ENCODE data around the gene CNTN3. TPM values are rescaled to one million over a fixed set of nuclear protein-coding genes. Genes with fewer than 3 reads are reported as not detected.

Gene CNTN3
- total and polyA plus RNA-seq, 3 experiments from 2014 or later: not detected

DNA sequence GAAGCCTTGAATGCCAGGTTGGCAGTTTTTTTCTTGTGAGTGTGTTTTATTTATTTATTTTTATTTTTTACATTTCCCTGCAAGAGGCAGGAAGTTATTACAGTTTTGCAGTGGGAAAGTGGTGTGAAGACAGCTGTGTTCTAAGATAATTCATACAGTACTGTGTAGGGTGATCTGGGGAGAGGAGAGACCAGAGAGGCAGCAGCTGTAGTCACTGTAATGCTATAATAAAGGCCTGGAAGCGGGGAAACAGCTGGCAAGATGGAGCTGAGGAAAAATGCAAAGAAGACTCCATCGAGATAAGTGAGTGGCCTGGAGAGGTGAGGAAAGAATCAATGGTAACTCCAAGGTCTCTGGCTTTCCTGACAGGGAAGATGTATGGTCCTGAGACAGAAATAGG is 23.1 kb downstream of the CNTN3 start:
- CTCF ChIA-PET: no interaction called here
- H3K27me3 Mint-ChIP-seq: no peaks in the 10 kb centered on the region

DNA sequence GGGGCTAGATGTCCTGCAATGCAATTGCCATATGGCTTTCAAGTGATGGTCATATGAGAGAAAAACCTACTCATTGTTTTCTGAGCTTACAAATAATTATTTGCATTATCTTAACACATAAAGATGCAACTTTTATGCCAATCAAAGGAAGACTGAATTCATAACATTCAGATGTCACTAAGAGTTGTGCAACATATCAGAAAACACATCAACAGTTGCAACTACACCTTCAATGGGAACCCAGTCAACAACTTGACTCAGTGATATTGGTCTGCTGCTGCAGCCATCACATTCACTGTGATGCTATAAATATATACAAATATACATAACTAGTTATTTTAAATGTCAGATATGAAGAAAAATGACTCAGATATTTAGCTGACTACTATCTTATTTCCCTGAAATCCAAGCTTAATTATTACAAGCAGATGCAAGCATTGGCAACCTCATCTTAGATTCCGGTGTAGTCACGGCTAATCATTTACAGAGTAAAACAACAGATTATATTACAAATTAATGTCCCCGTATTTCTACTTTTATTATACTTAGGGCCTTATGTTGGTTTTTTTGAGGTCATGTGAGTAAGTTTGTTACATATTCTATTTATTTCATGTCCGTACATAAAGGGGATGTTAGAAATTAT is 23.7 kb downstream of the CNTN3 start:
- Histone ChIP-seq H3K4me1 (ENCODE audit: insufficient read depth, low read length) (no peaks in the 10 kb centered on the region), H3K36me3 (ENCODE audit: insufficient read depth, low read length) (no peaks in the 10 kb centered on the region), H3K9me3 (ENCODE audit: low read length) (no peaks in the 10 kb centered on the region), H3K4me3 (ENCODE audit: low read length) (no peak overlapping the region), H3K27me3 (ENCODE audit: insufficient read depth, low read length, poor library complexity, severe bottlenecking) (no peaks in the 10 kb centered on the region), H3K27ac (ENCODE audit: low read depth, low read length) (no peak overlapping the region)
- Mint-ChIP-seq H3K36me3 (peaks cover 0 to 1% (median 0%) of the 10 kb centered on the region in 3 donors), H3K27me3 (no peaks in the 10 kb centered on the region), H3K4me3 (no peak overlapping the region), H3K27ac (no peak overlapping the region), H3K9me3 (peaks cover under 1 to 13% (median 5%) of the 10 kb centered on the region in 5 donors), H3K4me1 (no peaks in the 10 kb centered on the region)
- DNase-seq: no peak
- ChIA-PET POLR2A (no interaction called here), CTCF (no interaction called here)

More for the DNA sequence above, 23.1 kb downstream of the CNTN3 start:
- Histone ChIP-seq H3K27me3 (ENCODE audit: insufficient read depth, low read length, poor library complexity, severe bottlenecking) (no peaks in the 10 kb centered on the region), H3K27ac (ENCODE audit: low read depth, low read length) (no peak overlapping the region), H3K9me3 (ENCODE audit: low read length) (no peaks in the 10 kb centered on the region), H3K4me1 (ENCODE audit: insufficient read depth, low read length) (no peaks in the 10 kb centered on the region), H3K36me3 (ENCODE audit: insufficient read depth, low read length) (no peaks in the 10 kb centered on the region), H3K4me3 (ENCODE audit: low read length) (no peak overlapping the region)
- no peak for DNase-seq
- Mint-ChIP-seq H3K4me3 (no peak overlapping the region), H3K9me3 (peaks cover 0 to 18% (median 6%) of the 10 kb centered on the region in 5 donors), H3K27ac (no peak overlapping the region), H3K36me3 (peaks cover 0 to 1% (median 0%) of the 10 kb centered on the region in 3 donors), H3K4me1 (no peaks in the 10 kb centered on the region)
- POLR2A ChIA-PET: no interaction called here

DNA sequence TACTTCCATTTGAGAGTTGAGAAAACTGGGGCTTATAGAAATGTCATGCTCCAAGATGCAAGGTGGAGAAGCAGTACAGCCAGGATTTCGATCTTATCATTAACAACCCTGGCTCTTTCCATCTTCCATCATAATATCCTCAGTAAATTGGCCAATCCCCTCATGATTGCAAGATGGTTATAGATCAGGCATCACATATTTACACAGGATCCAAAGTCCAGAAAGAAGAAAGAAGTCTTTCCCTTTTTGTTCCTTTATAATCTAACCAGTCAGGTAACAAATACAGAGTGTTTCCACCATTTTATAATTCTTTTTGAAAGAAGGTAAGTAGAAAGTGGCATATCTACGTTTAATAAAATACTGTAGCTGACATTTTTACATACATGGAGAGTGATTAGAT is 29.7 kb downstream of the CNTN3 start:
- no peaks in the 10 kb centered on the region for H3K36me3 Mint-ChIP-seq
- H3K9me3 ChIP-seq (ENCODE audit: low read length): no peaks in the 10 kb centered on the region
- H3K4me1 ChIP-seq (ENCODE audit: insufficient read depth, low read length): no peaks in the 10 kb centered on the region
- no peaks in the 10 kb centered on the region for H3K27me3 ChIP-seq (ENCODE audit: insufficient read depth, low read length, poor library complexity, severe bottlenecking)
- H3K4me1 Mint-ChIP-seq: no peaks in the 10 kb centered on the region
- no peak overlapping the region for H3K4me3 Mint-ChIP-seq
- no peak overlapping the region for H3K27ac ChIP-seq (ENCODE audit: low read depth, low read length)
- ChIA-PET POLR2A (no interaction called here), CTCF (no interaction called here)
- no peaks in the 10 kb centered on the region for H3K27me3 Mint-ChIP-seq
- DNase-seq: no peak
- H3K27ac Mint-ChIP-seq: no peak overlapping the region
- H3K36me3 ChIP-seq (ENCODE audit: insufficient read depth, low read length): no peaks in the 10 kb centered on the region
- peaks cover 0 to 24% (median 6%) of the 10 kb centered on the region in 5 donors for H3K9me3 Mint-ChIP-seq
- no peak overlapping the region for H3K4me3 ChIP-seq (ENCODE audit: low read length)

DNA sequence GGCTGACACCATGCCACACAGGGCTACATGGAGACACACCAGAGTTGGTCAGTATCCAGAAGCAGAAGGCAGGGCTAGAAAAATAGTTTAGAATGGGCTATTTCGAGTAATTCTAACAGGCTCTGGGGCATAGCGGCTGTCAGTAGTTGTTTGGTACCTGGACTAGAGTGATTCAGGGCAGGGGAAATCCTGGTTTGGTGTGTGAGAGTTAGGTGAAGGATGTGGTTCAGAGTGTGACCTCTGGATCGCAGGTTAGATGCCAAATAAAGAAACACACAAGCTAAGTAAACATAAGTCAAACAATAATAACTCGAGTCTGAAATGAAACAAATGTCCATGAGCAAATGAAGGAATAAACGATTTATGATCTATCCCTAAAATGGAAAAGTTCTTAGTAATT is 31.5 kb downstream of the CNTN3 start:
- no peaks in the 10 kb centered on the region for H3K36me3 Mint-ChIP-seq
- H3K27ac Mint-ChIP-seq: no peak overlapping the region
- Histone ChIP-seq H3K27ac (ENCODE audit: low read depth, low read length) (no peak overlapping the region), H3K4me3 (ENCODE audit: low read length) (no peak overlapping the region), H3K4me1 (ENCODE audit: insufficient read depth, low read length) (no peaks in the 10 kb centered on the region), H3K36me3 (ENCODE audit: insufficient read depth, low read length) (no peaks in the 10 kb centered on the region), H3K27me3 (ENCODE audit: insufficient read depth, low read length, poor library complexity, severe bottlenecking) (no peaks in the 10 kb centered on the region), H3K9me3 (ENCODE audit: low read length) (no peaks in the 10 kb centered on the region)
- H3K9me3 Mint-ChIP-seq: peaks cover 0 to 29% (median 4%) of the 10 kb centered on the region in 5 donors
- no peaks in the 10 kb centered on the region for H3K27me3 Mint-ChIP-seq
- CTCF ChIA-PET: no interaction called here
- H3K4me3 Mint-ChIP-seq: no peak overlapping the region
- DNase-seq: no peak
- no peaks in the 10 kb centered on the region for H3K4me1 Mint-ChIP-seq
- POLR2A ChIA-PET: no interaction called here

DNA sequence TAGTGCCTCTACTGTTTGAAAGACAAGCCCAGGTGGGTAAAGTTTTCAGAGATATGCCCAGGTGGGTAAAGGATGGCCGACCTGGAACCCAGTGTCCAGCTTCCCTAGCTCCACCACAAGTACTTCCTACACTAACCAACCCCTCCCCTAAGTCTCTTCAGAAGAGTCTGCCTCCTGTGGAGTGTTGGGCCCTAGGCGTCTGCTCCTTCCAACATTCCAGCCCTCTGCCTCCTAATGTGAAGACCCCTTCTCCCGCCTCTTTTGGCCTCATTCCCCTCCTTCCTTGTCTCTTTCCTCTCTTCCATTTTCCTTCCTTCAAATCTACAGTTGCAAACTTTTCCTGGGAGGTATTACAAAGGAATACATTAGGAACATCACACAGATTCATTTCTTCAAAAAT is 38.6 kb downstream of the CNTN3 start:
- H3K9me3 ChIP-seq (ENCODE audit: low read length): no peaks in the 10 kb centered on the region
- no peaks in the 10 kb centered on the region for H3K4me1 ChIP-seq (ENCODE audit: insufficient read depth, low read length)
- Mint-ChIP-seq H3K9me3 (peaks cover 3 to 25% (median 10%) of the 10 kb centered on the region in 5 donors), H3K27me3 (no peaks in the 10 kb centered on the region), H3K36me3 (no peaks in the 10 kb centered on the region), H3K27ac (no peak overlapping the region), H3K4me3 (no peak overlapping the region), H3K4me1 (no peaks in the 10 kb centered on the region)
- H3K27ac ChIP-seq (ENCODE audit: low read depth, low read length): no peak overlapping the region
- H3K4me3 ChIP-seq (ENCODE audit: low read length): no peak overlapping the region
- H3K36me3 ChIP-seq (ENCODE audit: insufficient read depth, low read length): no peaks in the 10 kb centered on the region
- no peaks in the 10 kb centered on the region for H3K27me3 ChIP-seq (ENCODE audit: insufficient read depth, low read length, poor library complexity, severe bottlenecking)
- DNase-seq: no peak
- ChIA-PET POLR2A (no interaction called here), CTCF (no interaction called here)

DNA sequence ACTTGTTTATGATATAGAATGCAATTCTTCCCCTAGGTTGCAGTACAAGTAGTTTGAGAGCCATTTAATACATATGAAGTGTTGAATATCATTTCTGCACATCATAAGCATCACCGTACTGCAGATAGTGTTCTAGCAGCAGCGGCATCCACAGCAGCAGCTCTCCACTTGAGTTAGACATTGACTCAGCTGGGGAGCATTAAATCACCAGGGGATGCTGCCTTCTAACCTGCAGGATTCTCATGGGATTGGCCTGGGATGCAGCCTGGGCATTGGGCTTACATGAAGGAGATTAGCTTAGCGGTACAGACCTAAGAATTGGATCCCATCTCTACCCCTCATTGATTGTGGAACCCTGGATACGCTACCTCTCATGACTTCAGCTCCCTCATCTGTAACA is 43.3 kb downstream of the CNTN3 start:
- Mint-ChIP-seq H3K36me3 (peaks cover 0 to 5% (median 0%) of the 10 kb centered on the region in 3 donors), H3K9me3 (peaks cover 7 to 24% (median 20%) of the 10 kb centered on the region in 5 donors), H3K27me3 (no peaks in the 10 kb centered on the region), H3K4me1 (no peaks in the 10 kb centered on the region), H3K4me3 (no peak overlapping the region), H3K27ac (no peak overlapping the region)
- Histone ChIP-seq H3K4me3 (ENCODE audit: low read length) (no peak overlapping the region), H3K27me3 (ENCODE audit: insufficient read depth, low read length, poor library complexity, severe bottlenecking) (no peaks in the 10 kb centered on the region), H3K4me1 (ENCODE audit: insufficient read depth, low read length) (no peaks in the 10 kb centered on the region), H3K27ac (ENCODE audit: low read depth, low read length) (no peak overlapping the region), H3K9me3 (ENCODE audit: low read length) (no peaks in the 10 kb centered on the region), H3K36me3 (ENCODE audit: insufficient read depth, low read length) (no peaks in the 10 kb centered on the region)
- POLR2A ChIA-PET: no interaction called here
- DNase-seq: no peak
- CTCF ChIA-PET: no interaction called here

Measured in CD8-positive, alpha-beta memory T cell (primary cell).